Activated CD8-positive, alpha-beta T cell treated with anti-CD3 and anti-CD28 coated beads, Interleukin-2, amount 10 ng/mL, durations not matched to agents 7 days and 5 days (primary cell): ENCODE results near the gene PGA5. TPM values are rescaled to one million over a fixed set of nuclear protein-coding genes. Genes with fewer than 3 reads are reported as not detected.
"Not testable (repeated sequence)": the region's sequence is repeated elsewhere in the genome, so short reads cannot be mapped to it uniquely, and the experiment has no call there.

ENCODE experiments used
- ATAC-seq: fragments of 150-1000 bp; cut with Tn5 transposase; one replicate; pipeline ENCODE4 v1.10.0; 2021; ENCODE audit warnings: moderate library complexity
- CTCF ChIA-PET: fragments of 350-600 bp; sonication (Branson Sonifier 250); formaldehyde crosslinking; loops from one replicate; lab custom pipeline; 2021; ENCODE audit warnings: antibody characterized with exemption; lab: Charles Lee
- POLR2A ChIA-PET: fragments of 350-600 bp; sonication (Branson Sonifier 250); formaldehyde crosslinking; loops from one replicate; lab custom pipeline; 2021; ENCODE audit warnings: antibody characterized with exemption; lab: Charles Lee
- DNase-seq: peaks from one replicate; pipeline ENCODE4 v3.0.0-alpha.2; 2020
- H3K27ac Mint-ChIP-seq: one replicate; pipeline ENCODE4 v1.8.0; 2021; ENCODE audit warnings: mild to moderate bottlenecking, mixed read lengths
- H3K27me3 Mint-ChIP-seq: one replicate; pipeline ENCODE4 v1.8.0; 2021; ENCODE audit warnings: low read depth, mixed read lengths
- H3K36me3 Mint-ChIP-seq: one replicate; pipeline ENCODE4 v1.8.0; 2021; ENCODE audit warnings: low read depth, mixed read lengths
- H3K4me1 Mint-ChIP-seq: one replicate; pipeline ENCODE4 v1.8.0; 2021; ENCODE audit warnings: low read depth, mixed read lengths
- H3K4me3 Mint-ChIP-seq: one replicate; pipeline ENCODE4 v1.8.0; 2021; ENCODE audit warnings: mild to moderate bottlenecking, mixed read lengths
- H3K9me3 Mint-ChIP-seq: one replicate; pipeline ENCODE4 v1.8.0; 2022; ENCODE audit warnings: mixed read lengths; ENCODE audit not compliant: insufficient read depth
- total RNA-seq, 2 experiments: library from RNA; stranded (reverse); gene quantifications; one replicate each; pipeline ENCODE4 v1.2.3, GENCODE V29; 2021

The PGA5 gene
- total RNA-seq, 2 experiments from 2014 or later = not detected

DNA sequence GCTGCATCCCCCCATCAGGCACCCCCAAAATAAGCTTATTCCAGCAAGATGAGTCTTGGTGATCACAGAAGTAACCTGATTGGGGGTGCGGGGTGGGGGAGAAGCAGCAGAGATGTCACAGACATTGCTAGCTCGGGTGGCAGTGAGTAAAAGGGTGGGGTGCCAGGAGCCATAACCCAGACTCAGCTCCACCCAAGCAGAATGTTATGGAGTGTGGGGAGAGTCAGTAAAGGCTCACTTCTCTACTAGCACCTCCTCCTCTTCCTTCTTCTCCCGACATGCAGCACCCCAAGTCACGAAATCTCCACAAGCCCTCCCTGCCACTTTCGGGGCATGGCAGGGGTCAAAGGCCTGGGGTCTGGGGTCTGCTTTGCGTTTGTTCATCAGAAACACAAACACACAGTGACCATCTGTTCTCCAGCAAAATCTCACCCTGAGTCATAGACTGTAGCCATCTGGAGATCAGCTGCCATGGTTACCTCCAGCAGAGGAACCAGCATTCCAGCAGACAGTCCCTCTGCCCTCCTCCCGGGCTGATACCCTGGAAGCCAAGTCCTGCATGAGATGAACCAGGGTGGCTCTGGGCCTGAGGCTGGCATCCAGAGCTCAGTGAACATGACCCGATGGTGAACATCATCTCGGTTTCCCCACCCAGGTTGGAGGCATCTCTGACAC, 33.2 kb upstream of the PGA5 start:
- H3K4me1 Mint-ChIP-seq, POLR2A ChIA-PET, DNase-seq, H3K27me3 Mint-ChIP-seq, ATAC-seq, H3K27ac Mint-ChIP-seq, H3K9me3 Mint-ChIP-seq, H3K4me3 Mint-ChIP-seq, CTCF ChIA-PET, H3K36me3 Mint-ChIP-seq: not testable (repeated sequence)

DNA sequence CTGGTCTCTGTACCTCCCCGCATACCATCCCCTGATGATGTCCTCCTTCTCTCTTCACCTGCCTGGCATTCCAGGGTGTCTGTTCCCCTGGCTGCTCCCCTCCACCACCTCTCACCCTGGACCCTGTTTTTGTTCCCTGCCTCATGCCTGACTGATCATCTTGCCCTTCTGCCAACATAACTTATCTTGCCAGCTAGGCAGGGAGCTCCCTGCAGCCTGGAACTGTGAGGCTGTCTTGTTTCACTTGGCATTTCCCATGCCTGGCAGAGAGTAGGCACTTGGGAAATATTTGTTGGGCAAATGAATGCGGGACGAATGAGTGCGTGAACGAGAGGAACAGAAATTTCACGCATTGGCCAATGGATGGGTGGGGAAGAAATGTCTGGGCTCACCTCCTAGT, 30.3 kb upstream of the PGA5 start:
- H3K27ac Mint-ChIP-seq, H3K9me3 Mint-ChIP-seq, H3K4me1 Mint-ChIP-seq, ATAC-seq, POLR2A ChIA-PET, H3K27me3 Mint-ChIP-seq, H3K36me3 Mint-ChIP-seq, CTCF ChIA-PET, DNase-seq, H3K4me3 Mint-ChIP-seq: not testable (repeated sequence)

- H3K27me3 Mint-ChIP-seq, DNase-seq, CTCF ChIA-PET, H3K9me3 Mint-ChIP-seq, H3K4me3 Mint-ChIP-seq, H3K36me3 Mint-ChIP-seq, POLR2A ChIA-PET, H3K4me1 Mint-ChIP-seq, H3K27ac Mint-ChIP-seq, ATAC-seq: not testable (repeated sequence)
Measured at GRCh38 chr11:61211327-61211952, 29.5 kb upstream of the PGA5 start.

DNA sequence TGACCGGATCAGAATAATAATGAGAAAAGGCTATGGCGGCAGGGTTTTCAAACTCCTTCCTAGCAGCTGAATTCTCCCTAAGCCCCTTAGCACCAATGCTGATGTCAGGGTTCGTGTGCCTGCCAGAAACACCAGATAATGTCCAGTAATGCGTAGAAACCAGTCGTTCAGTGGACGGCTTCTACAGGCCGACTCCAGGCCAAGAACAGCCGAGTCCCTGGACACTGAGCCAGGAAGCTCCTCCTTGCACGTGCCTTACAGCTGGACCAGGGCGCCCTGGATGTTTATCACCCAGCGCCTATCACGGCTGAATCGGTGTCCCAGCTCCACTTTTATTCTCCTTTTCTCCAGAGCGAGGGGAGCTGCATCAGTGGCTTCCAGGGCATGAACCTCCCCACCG, 28.8 kb upstream of the PGA5 start:
- H3K27ac Mint-ChIP-seq, CTCF ChIA-PET, H3K9me3 Mint-ChIP-seq, POLR2A ChIA-PET, H3K36me3 Mint-ChIP-seq, H3K4me1 Mint-ChIP-seq, ATAC-seq, H3K27me3 Mint-ChIP-seq, H3K4me3 Mint-ChIP-seq, DNase-seq: not testable (repeated sequence)

DNA sequence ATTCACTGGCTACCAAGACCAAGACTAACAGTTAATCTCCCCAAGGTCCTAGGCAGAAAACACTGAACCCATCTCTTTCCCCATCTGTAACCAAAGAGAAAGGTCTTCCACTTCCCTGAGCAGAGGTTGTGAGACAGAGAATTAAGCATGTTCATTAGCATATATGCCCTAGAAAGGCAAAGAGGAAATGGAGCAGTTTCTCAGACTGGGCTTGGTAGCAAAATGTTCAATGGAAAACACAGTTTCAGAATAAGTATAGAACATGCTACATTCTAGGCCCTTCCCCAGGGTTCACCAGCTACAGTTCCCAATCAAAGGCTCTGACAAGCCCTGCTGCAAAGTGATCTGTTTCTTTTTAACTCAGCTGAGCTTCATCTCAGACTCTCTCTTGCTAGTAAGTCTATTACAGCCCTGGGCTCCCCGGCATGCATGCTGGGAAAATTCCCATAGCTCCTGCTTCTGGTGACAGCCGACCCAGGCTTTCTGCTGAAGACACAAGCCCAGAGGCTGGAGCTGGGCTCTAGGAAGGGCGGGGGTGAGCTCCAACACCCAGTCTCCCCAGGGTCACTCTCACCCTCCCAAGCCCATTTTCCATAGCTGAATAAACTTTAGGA, 27.2 kb upstream of the PGA5 start:
- H3K27me3 Mint-ChIP-seq, H3K4me1 Mint-ChIP-seq, CTCF ChIA-PET, ATAC-seq, H3K4me3 Mint-ChIP-seq, H3K9me3 Mint-ChIP-seq, H3K36me3 Mint-ChIP-seq, DNase-seq, H3K27ac Mint-ChIP-seq, POLR2A ChIA-PET: not testable (repeated sequence)

- POLR2A ChIA-PET, H3K27ac Mint-ChIP-seq, CTCF ChIA-PET, H3K9me3 Mint-ChIP-seq, H3K27me3 Mint-ChIP-seq, H3K4me3 Mint-ChIP-seq, H3K4me1 Mint-ChIP-seq, ATAC-seq, H3K36me3 Mint-ChIP-seq, DNase-seq: not testable (repeated sequence)
Measured at GRCh38 chr11:61218306-61218705, 22.7 kb upstream of the PGA5 start.

- CTCF ChIA-PET, H3K36me3 Mint-ChIP-seq, H3K27ac Mint-ChIP-seq, H3K4me3 Mint-ChIP-seq, DNase-seq, POLR2A ChIA-PET, ATAC-seq, H3K27me3 Mint-ChIP-seq, H3K4me1 Mint-ChIP-seq, H3K9me3 Mint-ChIP-seq: not testable (repeated sequence)
Measured at GRCh38 chr11:61219016-61219415, 22.0 kb upstream of the PGA5 start.

GRCh38 chr11:61222047-61222446, 18.9 kb upstream of the PGA5 start, which contains the start of gene PGA4:
Gene PGA4, plus strand, starts transcription at chr11:61222347. Its CDS starts 54 bp downstream, at chr11:61222401.
- H3K4me1 Mint-ChIP-seq, CTCF ChIA-PET, H3K36me3 Mint-ChIP-seq: not testable (repeated sequence)

GRCh38 chr11:61222692-61223091, 18.3 kb upstream of the PGA5 start:
- DNase-seq, POLR2A ChIA-PET, H3K27ac Mint-ChIP-seq, H3K9me3 Mint-ChIP-seq, H3K36me3 Mint-ChIP-seq, H3K4me3 Mint-ChIP-seq, H3K4me1 Mint-ChIP-seq, ATAC-seq, H3K27me3 Mint-ChIP-seq, CTCF ChIA-PET: not testable (repeated sequence)

More at GRCh38 chr11:61222047-61222446, 18.9 kb upstream of the PGA5 start, which contains the start of gene PGA4:
- H3K27ac Mint-ChIP-seq, DNase-seq, H3K27me3 Mint-ChIP-seq, ATAC-seq, H3K4me3 Mint-ChIP-seq, POLR2A ChIA-PET, H3K9me3 Mint-ChIP-seq: not testable (repeated sequence)

GRCh38 chr11:61226457-61227137, 14.4 kb upstream of the PGA5 start:
- ATAC-seq, DNase-seq, H3K36me3 Mint-ChIP-seq, POLR2A ChIA-PET, H3K27ac Mint-ChIP-seq, CTCF ChIA-PET, H3K4me3 Mint-ChIP-seq, H3K9me3 Mint-ChIP-seq, H3K4me1 Mint-ChIP-seq, H3K27me3 Mint-ChIP-seq: not testable (repeated sequence)

GRCh38 chr11:61229458-61229857, 11.5 kb upstream of the PGA5 start:
- CTCF ChIA-PET, H3K9me3 Mint-ChIP-seq, POLR2A ChIA-PET, H3K27me3 Mint-ChIP-seq, ATAC-seq, H3K27ac Mint-ChIP-seq, DNase-seq, H3K4me3 Mint-ChIP-seq, H3K36me3 Mint-ChIP-seq, H3K4me1 Mint-ChIP-seq: not testable (repeated sequence)

DNA sequence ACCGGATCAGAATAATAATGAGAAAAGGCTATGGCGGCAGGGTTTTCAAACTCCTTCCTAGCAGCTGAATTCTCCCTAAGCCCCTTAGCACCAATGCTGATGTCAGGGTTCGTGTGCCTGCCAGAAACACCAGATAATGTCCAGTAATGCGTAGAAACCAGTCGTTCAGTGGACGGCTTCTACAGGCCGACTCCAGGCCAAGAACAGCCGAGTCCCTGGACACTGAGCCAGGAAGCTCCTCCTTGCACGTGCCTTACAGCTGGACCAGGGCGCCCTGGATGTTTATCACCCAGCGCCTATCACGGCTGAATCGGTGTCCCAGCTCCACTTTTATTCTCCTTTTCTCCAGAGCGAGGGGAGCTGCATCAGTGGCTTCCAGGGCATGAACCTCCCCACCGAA, 9.9 kb upstream of the PGA5 start:
- H3K27ac Mint-ChIP-seq, H3K36me3 Mint-ChIP-seq, H3K27me3 Mint-ChIP-seq, H3K4me1 Mint-ChIP-seq, ATAC-seq, POLR2A ChIA-PET, H3K4me3 Mint-ChIP-seq, CTCF ChIA-PET, H3K9me3 Mint-ChIP-seq, DNase-seq: not testable (repeated sequence)
